HG03066 (cell line): ENCODE measurements around the gene FXYD5.
"Not testable (repeated sequence)": the region's sequence is repeated elsewhere in the genome, so short reads cannot be mapped to it uniquely, and the experiment has no call there.

Experiments used
- ATAC-seq: cut with Tn5 transposase; IDR thresholded peaks from one replicate; pipeline ENCODE4 v1.9.1; 2021; ENCODE audit warnings: low read depth; ENCODE audit not compliant: unreplicated experiment

FXYD5 gene

DNA sequence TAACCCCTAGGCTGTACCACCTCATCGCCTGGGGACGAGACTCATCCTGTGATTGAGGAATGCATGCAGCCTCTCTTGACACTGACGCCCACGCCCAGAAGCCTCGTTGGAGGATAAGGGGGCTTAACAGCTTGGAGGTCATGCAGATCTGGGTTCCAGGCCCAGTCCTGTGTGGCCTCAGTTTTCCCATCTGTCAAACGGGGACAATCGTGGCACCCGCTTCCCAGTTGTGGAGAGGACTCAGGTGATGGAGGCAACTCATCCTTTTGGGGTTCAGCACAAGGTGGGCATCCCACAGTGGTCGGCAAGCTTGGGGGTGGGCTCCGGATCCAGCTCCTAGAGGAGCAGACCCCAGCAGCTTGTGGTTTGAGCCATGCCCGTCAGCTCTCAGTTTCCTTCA is 18.3 kb upstream of the FXYD5 start:
- no peak for ATAC-seq

DNA sequence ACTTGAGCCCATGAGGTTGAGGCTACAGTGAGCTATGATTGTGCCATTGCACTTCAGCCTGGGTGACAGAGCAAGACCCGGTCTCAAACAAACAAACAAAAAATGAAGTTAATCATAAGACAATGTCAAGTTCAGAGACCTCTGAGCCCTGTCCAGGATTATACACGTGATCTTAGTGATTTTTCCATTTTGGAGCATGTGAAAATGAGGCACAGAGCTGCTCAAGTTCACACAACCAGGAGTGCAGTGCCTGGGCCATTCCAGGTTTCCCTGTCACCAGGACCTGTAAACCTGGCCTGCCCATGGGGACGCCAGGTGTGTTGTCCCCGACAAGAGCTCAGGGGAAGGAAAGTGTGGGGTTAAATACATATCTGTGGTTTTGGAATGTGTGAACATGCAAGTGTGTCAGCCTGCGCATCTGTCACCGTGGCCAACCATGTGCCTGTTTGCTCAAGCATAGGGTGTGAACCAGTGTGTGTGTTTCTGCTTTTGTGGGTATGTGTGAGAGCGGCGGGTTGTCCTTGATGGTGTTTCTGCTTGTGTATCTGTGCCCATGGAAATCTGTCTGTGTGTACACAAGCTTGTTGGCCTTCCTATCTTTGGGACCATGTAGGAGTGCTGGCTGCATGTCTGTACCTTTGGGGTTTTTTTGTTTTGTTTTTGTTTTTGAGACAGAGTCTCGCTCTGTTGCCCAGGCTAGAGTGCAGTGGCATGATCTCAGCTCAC is 17.4 kb upstream of the FXYD5 start:
- no peak for ATAC-seq

GRCh38 chr19:35138305-35138892 is 16.1 kb upstream of the FXYD5 start, which contains the start of gene FXYD1:
TSS of gene FXYD1 (plus strand) at chr19:35138824. CDS start at chr19:35140080, 1,256 bp downstream.
- ATAC-seq = no peak

GRCh38 chr19:35140207-35140961 is 14.2 kb upstream of the FXYD5 start:
- ATAC-seq = no peak

GRCh38 chr19:35140962-35141836 is 13.3 kb upstream of the FXYD5 start:
- ATAC-seq = no peak

DNA sequence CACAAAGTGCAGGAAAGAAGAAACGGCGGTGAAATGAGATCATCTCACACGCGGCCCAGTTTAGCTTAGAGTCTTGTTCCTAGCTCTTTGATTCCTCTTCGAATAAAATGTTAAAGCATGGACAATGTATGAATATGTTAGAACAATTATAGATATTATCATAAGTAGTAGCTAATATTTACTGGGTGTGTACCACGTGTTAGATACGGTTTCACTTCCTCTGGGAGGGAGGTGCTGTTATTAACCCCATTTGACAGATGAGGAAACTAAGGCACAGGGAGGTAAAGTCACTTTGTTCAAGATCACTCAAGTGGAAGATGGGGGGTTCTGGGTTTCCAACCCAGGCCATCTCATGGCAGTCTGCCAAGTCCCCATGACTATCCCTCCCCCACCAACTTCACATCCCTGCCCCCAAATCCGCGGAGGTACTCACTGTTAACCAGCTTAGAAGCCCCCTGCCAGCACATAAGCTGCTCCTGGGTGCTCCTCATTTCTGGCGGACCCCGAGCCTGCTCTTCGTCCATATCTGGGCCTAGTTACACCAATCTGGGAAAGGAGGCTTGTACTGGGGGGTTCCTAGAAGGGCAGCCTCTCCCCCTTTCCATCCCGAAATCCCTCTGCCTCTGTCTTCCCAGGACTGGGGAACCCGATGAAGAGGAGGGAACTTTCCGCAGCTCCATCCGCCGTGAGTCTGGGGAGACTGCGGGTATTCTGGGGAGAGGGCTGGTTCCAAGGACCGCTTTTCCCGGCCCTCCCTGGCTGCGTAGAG is 12.5 kb upstream of the FXYD5 start:
- ATAC-seq = no peak

DNA sequence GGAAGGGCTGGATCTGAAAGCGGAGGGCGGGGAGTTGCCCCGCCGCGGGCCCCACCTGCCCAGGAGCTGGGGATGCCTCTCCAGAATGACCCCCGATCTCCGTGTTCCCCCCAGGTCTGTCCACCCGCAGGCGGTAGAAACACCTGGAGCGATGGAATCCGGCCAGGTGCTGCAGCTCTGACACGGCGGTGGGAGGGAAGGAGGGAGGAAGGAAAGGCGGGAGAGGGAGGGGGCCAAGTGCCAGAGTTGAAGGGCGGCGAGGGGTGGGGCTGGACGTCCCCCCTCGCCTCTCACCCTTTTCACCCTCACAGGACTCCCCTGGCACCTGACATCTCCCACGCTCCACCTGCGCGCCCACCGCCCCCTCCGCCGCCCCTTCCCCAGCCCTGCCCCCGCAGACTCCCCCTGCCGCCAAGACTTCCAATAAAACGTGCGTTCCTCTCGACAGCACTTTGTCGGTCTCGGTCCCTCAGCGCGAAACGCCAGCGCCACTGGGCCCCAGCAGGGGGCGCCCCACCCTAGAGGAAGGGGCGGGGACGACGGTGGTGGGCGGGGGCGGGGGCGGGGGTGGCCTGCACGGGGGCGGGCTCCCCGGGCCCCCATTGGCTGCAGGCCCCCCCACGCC is 11.8 kb upstream of the FXYD5 start:
- ATAC-seq = no peak

- no peak for ATAC-seq
These were observed 11.3 kb upstream of the FXYD5 start, which contains the start of gene FXYD7 for GRCh38 chr19:35143231-35143715. TSS of gene FXYD7 (plus strand) at chr19:35143255. CDS start at chr19:35143334, 79 bp downstream.

- ATAC-seq = no peak
These were observed 10.7 kb upstream of the FXYD5 start for GRCh38 chr19:35143818-35144217.

DNA sequence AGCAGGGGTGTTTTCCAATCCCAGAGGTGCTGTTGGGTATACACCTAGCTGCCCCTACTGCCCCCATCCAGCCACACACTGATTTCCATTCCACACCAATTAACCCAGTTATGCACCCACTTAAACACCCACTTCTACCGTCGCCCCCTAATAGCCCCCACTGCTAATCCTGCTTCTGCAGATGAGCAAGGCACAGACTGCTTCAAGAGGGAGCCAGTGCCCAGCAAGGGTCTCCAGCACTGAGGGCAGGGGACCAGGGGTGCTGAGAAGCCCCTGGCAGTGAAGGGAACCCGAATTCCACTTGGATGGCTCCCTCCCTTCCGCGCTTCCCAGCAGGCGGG is 10.3 kb upstream of the FXYD5 start:
- ATAC-seq = no peak

GRCh38 chr19:35144600-35145436 is 9.7 kb upstream of the FXYD5 start:
- no peak for ATAC-seq

- no peak for ATAC-seq
These were observed 7.6 kb upstream of the FXYD5 start for GRCh38 chr19:35146746-35147459.

DNA sequence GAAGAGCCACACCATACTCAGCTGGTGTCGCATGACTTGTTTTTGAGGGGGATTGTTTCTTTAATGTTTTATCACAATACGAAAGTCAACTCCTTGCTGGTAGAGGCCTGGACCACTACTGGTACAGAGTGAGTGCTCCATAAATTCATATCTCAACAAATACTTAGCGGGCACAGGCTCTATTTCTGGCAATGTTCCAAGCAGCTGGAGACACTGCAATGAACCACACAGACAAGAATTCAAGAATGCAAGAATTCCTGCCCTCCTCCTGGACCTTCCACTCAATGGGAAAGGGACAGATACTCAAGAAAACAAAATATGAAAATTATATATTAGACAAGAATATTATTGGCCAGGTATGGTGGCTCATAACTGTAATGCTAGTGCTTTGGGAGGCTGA is 5.1 kb upstream of the FXYD5 start:
- no peak for ATAC-seq

GRCh38 chr19:35150445-35150844 is 4.1 kb upstream of the FXYD5 start:
- ATAC-seq = no peak

DNA sequence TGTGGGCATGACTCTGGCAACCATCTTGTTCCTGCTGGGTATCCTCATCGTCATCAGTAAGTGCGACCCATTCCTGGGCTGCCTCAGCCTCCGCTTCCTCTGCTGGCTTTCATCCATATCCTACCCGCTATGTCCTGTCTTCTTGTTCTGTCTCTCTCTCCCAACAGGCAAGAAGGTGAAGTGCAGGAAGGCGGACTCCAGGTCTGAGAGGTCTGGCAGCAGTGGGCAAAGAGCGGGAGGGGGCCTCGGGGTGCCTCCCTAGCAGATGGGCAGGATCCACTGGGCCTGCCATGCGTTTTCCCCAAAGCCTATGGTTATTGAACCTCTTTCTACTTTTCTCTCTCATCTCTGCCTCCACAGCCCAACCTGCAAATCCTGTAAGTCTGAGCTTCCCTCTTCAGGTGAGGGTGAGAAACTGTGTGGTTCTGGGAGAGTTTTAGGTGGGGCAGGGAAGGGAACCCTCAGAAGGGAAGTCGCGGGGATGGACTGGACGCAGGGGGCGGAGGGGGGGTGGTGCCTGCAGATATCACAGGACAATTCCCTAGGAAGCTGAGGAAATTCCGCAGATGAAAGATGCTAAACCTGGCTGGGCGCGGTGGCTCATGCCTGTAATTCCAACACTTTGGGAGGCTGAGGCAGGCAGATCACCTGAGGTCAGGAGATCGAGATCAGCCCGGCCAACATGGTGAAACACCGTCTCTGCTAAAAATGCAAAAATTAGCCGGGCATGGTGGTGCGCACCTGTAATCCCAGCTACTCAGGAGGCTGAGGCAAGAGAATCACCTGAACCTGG is 3.1 kb upstream of the FXYD5 start:
- no peak for ATAC-seq

DNA sequence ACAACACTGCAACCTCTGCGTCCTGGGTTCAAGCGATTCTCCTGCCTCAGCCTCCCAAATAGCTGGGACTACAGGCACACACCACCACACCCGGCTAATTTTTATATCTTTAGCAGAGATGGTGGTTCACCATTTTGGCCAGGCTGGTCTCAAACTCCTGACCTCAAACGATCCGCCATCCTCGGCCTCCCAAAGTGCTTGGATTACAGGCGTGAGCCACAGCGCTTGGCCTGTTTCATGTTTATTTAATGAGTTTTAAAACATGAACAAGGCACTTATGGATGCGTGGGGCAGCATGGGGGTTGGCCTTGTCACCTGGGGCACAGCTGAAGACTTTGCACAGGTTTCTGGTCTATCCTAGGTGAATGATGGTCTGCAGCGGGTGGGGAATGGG is 1.4 kb upstream of the FXYD5 start:
- not testable (repeated sequence) for ATAC-seq
